B cell (primary cell): ENCODE results near the gene KRT72. TPM values are rescaled to one million over a fixed set of nuclear protein-coding genes. Genes with fewer than 3 reads are reported as not detected.

ENCODE experiments used
- ATAC-seq: fragments of 200-7000 bp; cut with Tn5 transposase; one replicate; pipeline ENCODE4 v1.10.0; 2021; ENCODE audit warnings: low read depth, mild to moderate bottlenecking, moderate number of reproducible peaks, moderate library complexity
- CTCF ChIA-PET: fragments of 350-600 bp; sonication (Branson Sonifier 250); formaldehyde crosslinking; loops from one replicate; lab custom pipeline; 2021; ENCODE audit warnings: antibody characterized with exemption, inconsistent platforms; lab: Charles Lee
- POLR2A ChIA-PET: fragments of 350-600 bp; sonication (Branson Sonifier 250); formaldehyde crosslinking; loops from one replicate; lab custom pipeline; 2021; ENCODE audit warnings: antibody characterized with exemption; lab: Charles Lee
- DNase-seq: peaks from one replicate; pipeline ENCODE4 v3.0.0; 2013
- H2AFZ ChIP-seq: 2 replicates; pipeline ENCODE4 v1.6.1; 2012; ENCODE audit warnings: mild to moderate bottlenecking, low read depth, low read length; ENCODE audit not compliant: insufficient read depth, poor library complexity, severe bottlenecking
- H3K27ac ChIP-seq, 2 donors: 1 replicate in 1 of 2; 2 replicates in 1 of 2; pipeline ENCODE4 v1.5.1; 2012 to 2013; ENCODE audit warnings: low read length in 2 of 2, mild to moderate bottlenecking in 2 of 2, moderate library complexity in 1 of 2
- H3K27me3 ChIP-seq, 4 experiments: fragments of 200-600 bp in 1 of 4; sonication (generic) in 1 of 4; replicated peaks in 1 of 4; 1 replicate in 2 of 4; 2 replicates in 2 of 4; pipeline versions ENCODE4 v1.6.1 to v1.7.0; 2013 to 2016; ENCODE audit warnings: low read length in 3 of 4, mild to moderate bottlenecking in 2 of 4, mixed read lengths in 1 of 4, moderate library complexity in 1 of 4; ENCODE audit not compliant: insufficient read depth in 4 of 4, control insufficient read depth in 3 of 4; ENCODE audit errors: control extremely low read depth in 1 of 4
- H3K36me3 ChIP-seq, 2 experiments: replicated peaks in 1 of 2; 1 replicate in 1 of 2; 2 replicates in 1 of 2; pipeline versions ENCODE4 v1.6.1 to v1.7.1; 2013; ENCODE audit warnings: low read length in 1 of 2; ENCODE audit not compliant: insufficient read depth in 2 of 2, control insufficient read depth in 1 of 2; ENCODE audit errors: control extremely low read depth in 1 of 2, extremely low read depth in 1 of 2
- H3K4me1 ChIP-seq, 2 donors: fragments of 200-600 bp in 1 of 2; sonication (generic) in 1 of 2; 1 replicate in 1 of 2; 2 replicates in 1 of 2; pipeline versions ENCODE4 v1.5.1 to v1.6.1; 2013 to 2017; ENCODE audit warnings: low read length in 2 of 2; ENCODE audit not compliant: control insufficient read depth in 2 of 2, insufficient read depth in 2 of 2
- H3K4me2 ChIP-seq: replicated peaks from 2 replicates; pipeline ENCODE3; 2012; ENCODE audit warnings: mild to moderate bottlenecking, low read depth, low read length; ENCODE audit not compliant: poor library complexity, severe bottlenecking
- H3K4me3 ChIP-seq, 5 experiments: fragments of 200-600 bp in 1 of 5; sonication (generic) in 1 of 5; 1 replicate in 3 of 5; 2 replicates in 2 of 5; pipeline versions ENCODE4 v1.5.1 to v1.7.0; 2011 to 2016; ENCODE audit warnings: low read length in 4 of 5, mild to moderate bottlenecking in 4 of 5, low read depth in 2 of 5, control low read depth in 1 of 5, moderate library complexity in 1 of 5; ENCODE audit not compliant: insufficient read depth in 1 of 5; ENCODE audit errors: control extremely low read depth in 1 of 5, extremely low read depth in 1 of 5
- H3K79me2 ChIP-seq: fragments of 200-600 bp; sonication (generic); one replicate; pipeline ENCODE4 v1.6.0; 2016; ENCODE audit warnings: low read length; ENCODE audit not compliant: control insufficient read depth, insufficient read depth
- H3K9ac ChIP-seq: fragments of 200-600 bp; sonication (generic); 2 replicates; pipeline ENCODE4 v1.6.1; 2017; ENCODE audit warnings: mild to moderate bottlenecking, low read length, moderate library complexity
- H3K9me3 ChIP-seq, 3 donors: one replicate each; pipeline versions ENCODE4 v1.6.1 to v1.7.1; 2013; ENCODE audit warnings: low read length in 2 of 3; ENCODE audit not compliant: control insufficient read depth in 2 of 3, insufficient read depth in 1 of 3; ENCODE audit errors: control extremely low read depth in 1 of 3
- H4K20me1 ChIP-seq: 2 replicates; pipeline ENCODE4 v1.6.0; 2012; ENCODE audit warnings: mild to moderate bottlenecking, low read length; ENCODE audit not compliant: insufficient read depth, control insufficient read depth, poor library complexity, severe bottlenecking
- H3K27ac Mint-ChIP-seq: one replicate; pipeline ENCODE4 v1.8.0; 2021; ENCODE audit warnings: mixed read lengths
- H3K27me3 Mint-ChIP-seq: one replicate; pipeline ENCODE4 v1.8.0; 2021; ENCODE audit warnings: mixed read lengths
- H3K4me1 Mint-ChIP-seq: one replicate; pipeline ENCODE4 v1.8.0; 2021; ENCODE audit warnings: mixed read lengths
- H3K4me3 Mint-ChIP-seq: one replicate; pipeline ENCODE4 v1.8.0; 2021; ENCODE audit warnings: mixed read lengths
- H3K9me3 Mint-ChIP-seq: one replicate; pipeline ENCODE4 v1.8.0; 2022; ENCODE audit warnings: mixed read lengths; ENCODE audit not compliant: insufficient read depth
- EZH2 ChIP-seq: IDR thresholded peaks from 2 replicates; pipeline ENCODE4 v1.6.1; 2012; ENCODE audit warnings: borderline replicate concordance, low read depth, mild to moderate bottlenecking, moderate library complexity, low read length; ENCODE audit not compliant: insufficient read depth, poor library complexity, severe bottlenecking
- WGBS: methylation state at CpG from one replicate; pipeline ENCODE4 v1.1.5; 2013; ENCODE audit warnings: missing lambda C conversion rate; ENCODE audit not compliant: insufficient coverage; 5-methylcytosine and 5-hydroxymethylcytosine counted together
- intact Hi-C: fragments of 100-400 bp; cut with micrococcal nuclease; formaldehyde crosslinking; loops from one replicate; pipeline ENCODE4 v1.10.0; 2022
- polyA plus RNA-seq: library from polyadenylated mRNA; depleted of rRNA; stranded (reverse); fragments of >200 nt; gene quantifications from 2 replicates; pipeline ENCODE4 v1.2.3, GENCODE V29; 2012
- total RNA-seq, 2 donors: library from RNA; stranded (reverse); fragments of 120-200 nt in 1 of 2; gene quantifications; 1 replicate in 1 of 2; 2 replicates in 1 of 2; pipeline versions ENCODE4 v1.2.3 to v1.2.4, GENCODE V29; 2013 to 2022
- TF ChIP-seq, protein P1 (sequence below): fragments of 200-600 bp; IDR thresholded peaks from one replicate; pipeline ENCODE4 v1.8.0; 2022; ENCODE audit warnings: antibody characterized with exemption, mild to moderate bottlenecking

KRT72 gene
- total and polyA plus RNA-seq, 2 donors (not counting 1 experiment from before 2014, with no cell fraction given): 0.04 TPM; not detected in 1

DNA sequence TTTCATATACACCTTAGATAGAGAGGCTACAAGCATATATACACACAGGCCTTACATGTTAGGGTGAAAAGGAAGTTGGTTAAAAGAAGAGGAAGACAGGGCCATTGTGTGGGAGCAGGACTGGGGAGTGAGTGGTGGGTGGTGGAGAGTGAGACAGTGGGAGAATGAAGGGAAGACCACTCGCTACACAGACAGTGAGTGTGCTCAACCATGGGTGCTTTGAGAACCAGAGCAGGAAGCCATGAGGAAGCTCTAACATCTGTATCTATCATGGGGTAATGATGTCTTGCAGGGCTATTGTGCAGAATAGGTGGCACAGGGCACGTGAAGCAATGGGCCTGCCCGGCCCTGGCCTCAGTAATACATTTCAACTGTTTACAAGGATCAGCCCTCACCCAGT, 16.2 kb downstream of the KRT72 start:
- Histone ChIP-seq H3K79me2 (no peaks in the 10 kb centered on the region), H2AFZ (no peak overlapping the region), H3K36me3 (no peaks in the 10 kb centered on the region), H4K20me1 (no peaks in the 10 kb centered on the region), H3K9me3 (no peaks in the 10 kb centered on the region), H3K27me3 (no peaks in the 10 kb centered on the region), H3K4me3 (no peak overlapping the region), H3K4me1 (no peaks in the 10 kb centered on the region), H3K27ac (no peak overlapping the region), H3K9ac (no peak overlapping the region), H3K4me2 (no peak overlapping the region)
- no peak for DNase-seq
- ChIA-PET POLR2A (no interaction called here), CTCF (interaction anchor here (0.6 kb wide), 1 partner anchor 288 kb away, joined by 3 read pairs; no protein-coding TSS in a partner anchor)
- H3K4me1 Mint-ChIP-seq: no peaks in the 10 kb centered on the region
- no peak overlapping the region for H3K4me3 Mint-ChIP-seq
- peaks cover 16% of the 10 kb centered on the region for H3K27me3 Mint-ChIP-seq
- no peak for ATAC-seq
- TF ChIP-seq, protein P1, sequence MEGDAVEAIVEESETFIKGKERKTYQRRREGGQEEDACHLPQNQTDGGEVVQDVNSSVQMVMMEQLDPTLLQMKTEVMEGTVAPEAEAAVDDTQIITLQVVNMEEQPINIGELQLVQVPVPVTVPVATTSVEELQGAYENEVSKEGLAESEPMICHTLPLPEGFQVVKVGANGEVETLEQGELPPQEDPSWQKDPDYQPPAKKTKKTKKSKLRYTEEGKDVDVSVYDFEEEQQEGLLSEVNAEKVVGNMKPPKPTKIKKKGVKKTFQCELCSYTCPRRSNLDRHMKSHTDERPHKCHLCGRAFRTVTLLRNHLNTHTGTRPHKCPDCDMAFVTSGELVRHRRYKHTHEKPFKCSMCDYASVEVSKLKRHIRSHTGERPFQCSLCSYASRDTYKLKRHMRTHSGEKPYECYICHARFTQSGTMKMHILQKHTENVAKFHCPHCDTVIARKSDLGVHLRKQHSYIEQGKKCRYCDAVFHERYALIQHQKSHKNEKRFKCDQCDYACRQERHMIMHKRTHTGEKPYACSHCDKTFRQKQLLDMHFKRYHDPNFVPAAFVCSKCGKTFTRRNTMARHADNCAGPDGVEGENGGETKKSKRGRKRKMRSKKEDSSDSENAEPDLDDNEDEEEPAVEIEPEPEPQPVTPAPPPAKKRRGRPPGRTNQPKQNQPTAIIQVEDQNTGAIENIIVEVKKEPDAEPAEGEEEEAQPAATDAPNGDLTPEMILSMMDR: no peak
- no peak for TF ChIP-seq EZH2
- H3K27ac Mint-ChIP-seq: no peak overlapping the region
- WGBS: 83% methylated on average over 2 of the region's 3 CpGs
- H3K9me3 Mint-ChIP-seq: no peaks in the 10 kb centered on the region
- intact Hi-C loops: loop anchor here (10.0 kb wide), 1 partner anchor 290 kb away; no protein-coding TSS in a partner anchor

DNA sequence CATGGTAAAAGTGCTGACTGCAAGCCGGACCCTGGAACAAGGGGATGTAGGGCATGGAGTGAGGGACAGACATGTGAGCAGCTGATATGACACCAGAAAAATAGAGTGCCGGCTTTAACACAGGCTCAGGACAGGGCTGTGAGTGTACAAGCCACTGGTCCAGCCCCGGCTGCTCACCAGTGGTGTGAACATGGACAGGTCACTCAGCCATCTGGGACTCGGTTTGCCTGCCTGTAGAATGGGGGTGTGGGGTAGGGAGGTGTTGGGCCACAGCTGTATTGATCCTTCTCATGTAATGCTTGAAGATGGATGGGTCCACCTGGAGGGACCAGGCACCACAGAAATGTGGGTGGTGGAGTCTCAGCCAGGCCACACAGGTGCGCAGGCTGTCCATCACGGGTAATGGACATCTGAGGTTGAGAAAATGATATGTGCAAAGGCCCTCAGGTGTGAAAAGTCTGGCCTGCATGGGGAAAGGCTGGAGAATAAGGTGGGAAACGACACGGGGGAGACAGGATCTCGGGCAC, 17.0 kb downstream of the KRT72 start:
- H3K27ac Mint-ChIP-seq: no peak overlapping the region
- ChIA-PET CTCF (interaction anchor here (1.1 to 2.4 kb wide), 2 partner anchors 296 to 396 kb away, joined by 7 to 8 read pairs; no protein-coding TSS in a partner anchor), POLR2A (no interaction called here)
- TF ChIP-seq EZH2: no peak
- Histone ChIP-seq H4K20me1 (no peaks in the 10 kb centered on the region), H3K9ac (no peak overlapping the region), H3K79me2 (no peaks in the 10 kb centered on the region), H3K9me3 (no peaks in the 10 kb centered on the region), H3K4me3 (no peak overlapping the region), H3K4me1 (no peaks in the 10 kb centered on the region), H3K27me3 (no peaks in the 10 kb centered on the region), H3K27ac (no peak overlapping the region), H3K36me3 (no peaks in the 10 kb centered on the region), H2AFZ (no peak overlapping the region), H3K4me2 (no peak overlapping the region)
- intact Hi-C loops: loop anchor here (10.0 kb wide), 1 partner anchor 291 kb away; no protein-coding TSS in a partner anchor
- H3K4me3 Mint-ChIP-seq: no peak overlapping the region
- H3K9me3 Mint-ChIP-seq: no peaks in the 10 kb centered on the region
- DNase-seq (no peak), ATAC-seq (no peak)
- H3K27me3 Mint-ChIP-seq: peaks cover 12% of the 10 kb centered on the region
- H3K4me1 Mint-ChIP-seq: no peaks in the 10 kb centered on the region
- 85% methylated on average over 9 of the region's 9 CpGs for WGBS
